GM23338 (cell line): ENCODE results near the gene LPCAT3. TPM values are rescaled to one million over a fixed set of nuclear protein-coding genes. Genes with fewer than 3 reads are reported as not detected.

Experiments
- ATAC-seq: fragments of 200-7000 bp; cut with Tn5 transposase; 3 replicates; pipeline ENCODE4 v1.9.1; 2020
- DNase-seq: peaks from one replicate; pipeline ENCODE4 v3.0.0-alpha.2; 2015; ENCODE audit warnings: low spot score
- H2AFZ ChIP-seq: fragments of 200-600 bp; sonication (generic); 2 replicates; pipeline ENCODE4 v1.8.0; 2016; ENCODE audit warnings: antibody characterized with exemption, mild to moderate bottlenecking, moderate library complexity
- H3F3A ChIP-seq: fragments of 200-600 bp; sonication (generic); replicated peaks from 2 replicates; pipeline ENCODE4 v1.8.0; 2017; ENCODE audit warnings: antibody characterized with exemption, mixed run types, low read depth
- H3K27ac ChIP-seq: fragments of 200-600 bp; sonication (generic); 2 replicates; pipeline ENCODE4 v1.6.1; 2016; ENCODE audit warnings: low read depth
- H3K27me3 ChIP-seq: fragments of 200-600 bp; sonication (generic); 2 replicates; pipeline ENCODE4 v1.8.0; 2016; ENCODE audit warnings: mild to moderate bottlenecking, mixed run types, moderate library complexity; ENCODE audit not compliant: insufficient read depth
- H3K36me3 ChIP-seq: fragments of 200-600 bp; sonication (generic); 2 replicates; pipeline ENCODE4 v1.8.0; 2016; ENCODE audit warnings: mild to moderate bottlenecking; ENCODE audit not compliant: insufficient read depth
- H3K4me1 ChIP-seq: fragments of 200-600 bp; sonication (generic); 2 replicates; pipeline ENCODE4 v1.8.0; 2016; ENCODE audit warnings: mild to moderate bottlenecking, moderate library complexity; ENCODE audit not compliant: insufficient read depth
- H3K4me2 ChIP-seq: fragments of 200-600 bp; sonication (generic); 2 replicates; pipeline ENCODE4 v1.7.1; 2017; ENCODE audit warnings: mixed run types
- H3K4me3 ChIP-seq: fragments of 200-600 bp; sonication (generic); 2 replicates; pipeline ENCODE4 v1.6.1; 2016; ENCODE audit warnings: mixed run types
- H3K79me2 ChIP-seq: fragments of 200-600 bp; sonication (generic); replicated peaks from 2 replicates; pipeline ENCODE4 v1.8.0; 2017; ENCODE audit warnings: mild to moderate bottlenecking; ENCODE audit not compliant: insufficient read depth
- H3K9me2 ChIP-seq: fragments of 200-600 bp; sonication (generic); 2 replicates; pipeline ENCODE4 v1.8.0; 2017; ENCODE audit not compliant: insufficient read depth
- H4K20me1 ChIP-seq: fragments of 200-600 bp; sonication (generic); replicated peaks from 2 replicates; pipeline ENCODE4 v1.8.0; 2017; ENCODE audit warnings: mild to moderate bottlenecking; ENCODE audit not compliant: insufficient read depth
- H3K27ac Mint-ChIP-seq: 2 replicates; pipeline ENCODE4 v1.8.0; 2020; ENCODE audit warnings: inconsistent platforms, mild to moderate bottlenecking, moderate library complexity, mixed read lengths
- H3K27me3 Mint-ChIP-seq: 3 replicates; pipeline ENCODE4 v1.8.0; 2022; ENCODE audit warnings: low read depth, mild to moderate bottlenecking, moderate library complexity, mixed read lengths, inconsistent platforms; ENCODE audit not compliant: insufficient read depth, poor library complexity
- H3K36me3 Mint-ChIP-seq: 3 replicates; pipeline ENCODE4 v1.8.0; 2021; ENCODE audit warnings: low read depth, mild to moderate bottlenecking, inconsistent platforms, moderate library complexity, mixed read lengths
- H3K4me1 Mint-ChIP-seq: 3 replicates; pipeline ENCODE4 v1.8.0; 2020; ENCODE audit warnings: mild to moderate bottlenecking, inconsistent platforms, mixed read lengths
- H3K4me3 Mint-ChIP-seq: 3 replicates; pipeline ENCODE4 v1.8.0; 2021; ENCODE audit warnings: moderate library complexity, mild to moderate bottlenecking, inconsistent platforms, mixed read lengths
- H3K9me3 Mint-ChIP-seq: 3 replicates; pipeline ENCODE4 v1.8.0; 2020; ENCODE audit warnings: moderate library complexity, mild to moderate bottlenecking, inconsistent platforms, mixed read lengths
- CREB1 ChIP-seq: fragments of 250-450 bp; sonication (Bioruptor Pico); IDR thresholded peaks from 2 replicates; pipeline ENCODE4 v1.5.0; 2020; ENCODE audit warnings: low read depth, mild to moderate bottlenecking, moderate library complexity
- ETS1 ChIP-seq: IDR thresholded peaks from 2 replicates; pipeline ENCODE4 v1.6.1; 2016; ENCODE audit warnings: antibody characterized with exemption
- EZH2 ChIP-seq: fragments of 200-600 bp; sonication (generic); IDR thresholded peaks from one replicate; pipeline ENCODE4 v1.8.0; 2017; ENCODE audit warnings: antibody characterized with exemption, mild to moderate bottlenecking, low read depth; ENCODE audit not compliant: unreplicated experiment
- EZH2phosphoT487 ChIP-seq: fragments of 200-600 bp; sonication (generic); IDR thresholded peaks from one replicate; pipeline ENCODE4 v1.8.1; 2018; ENCODE audit warnings: antibody characterized with exemption; ENCODE audit not compliant: unreplicated experiment
- JUNB ChIP-seq: IDR thresholded peaks from one replicate; pipeline ENCODE4 v1.6.1; 2016; ENCODE audit warnings: antibody characterized with exemption; ENCODE audit not compliant: unreplicated experiment
- NANOG ChIP-seq: IDR thresholded peaks from 2 replicates; pipeline ENCODE4 v1.6.1; 2016; ENCODE audit warnings: antibody characterized with exemption, borderline replicate concordance
- POLR2AphosphoS5 ChIP-seq: IDR thresholded peaks from 2 replicates; pipeline ENCODE4 v1.6.1; 2016; ENCODE audit warnings: antibody characterized with exemption, low read depth
- STAT1 ChIP-seq: IDR thresholded peaks from one replicate; pipeline ENCODE4 v1.6.1; 2016; ENCODE audit warnings: antibody characterized with exemption; ENCODE audit not compliant: unreplicated experiment
- ZNF114 ChIP-seq: fragments of 250-450 bp; sonication (Bioruptor Pico); IDR thresholded peaks from 2 replicates; pipeline ENCODE4 v1.5.0; 2020; ENCODE audit warnings: mild to moderate bottlenecking, moderate library complexity
- ZNF331 ChIP-seq: fragments of 250-450 bp; sonication (Bioruptor Pico); IDR thresholded peaks from 2 replicates; pipeline ENCODE4 v1.5.0; 2020; ENCODE audit warnings: low read depth, mild to moderate bottlenecking, moderate library complexity
- ZNF462 ChIP-seq: fragments of 250-450 bp; sonication (Bioruptor Pico); IDR thresholded peaks from 2 replicates; pipeline ENCODE4 v1.5.0; 2020; ENCODE audit warnings: mild to moderate bottlenecking, moderate library complexity
- polyA plus RNA-seq: library from polyadenylated mRNA; unstranded; fragments of >200 nt; fragmentation: Nextera tagmentation; extraction: Ambion mirVana; gene quantifications from 2 replicates; pipeline ENCODE4 v1.2.1, GENCODE V29; 2016
- total RNA-seq: library from RNA; depleted of rRNA; stranded (reverse); fragments of >200 nt; shearing (Covaris generic); gene quantifications from 2 replicates; pipeline ENCODE4 v1.2.3, GENCODE V29; 2014
- TF ChIP-seq, protein P1 (sequence below): IDR thresholded peaks from one replicate; pipeline ENCODE4 v1.6.1; 2018; ENCODE audit warnings: antibody characterized with exemption; ENCODE audit not compliant: unreplicated experiment
- TF ChIP-seq, protein P2 (sequence below), 2 experiments: fragments of 200-600 bp in 1 of 2; sonication (generic) in 1 of 2; conservative IDR thresholded peaks; 2 replicates each; pipeline versions ENCODE4 v1.5.1 to v1.6.1; 2016 to 2017; ENCODE audit warnings: antibody characterized with exemption in 2 of 2, low read depth in 2 of 2, mild to moderate bottlenecking in 2 of 2, moderate library complexity in 1 of 2

The LPCAT3 gene
- total and polyA plus RNA-seq, 2 experiments from 2014 or later, result 21.4 to 51.5 TPM

DNA sequence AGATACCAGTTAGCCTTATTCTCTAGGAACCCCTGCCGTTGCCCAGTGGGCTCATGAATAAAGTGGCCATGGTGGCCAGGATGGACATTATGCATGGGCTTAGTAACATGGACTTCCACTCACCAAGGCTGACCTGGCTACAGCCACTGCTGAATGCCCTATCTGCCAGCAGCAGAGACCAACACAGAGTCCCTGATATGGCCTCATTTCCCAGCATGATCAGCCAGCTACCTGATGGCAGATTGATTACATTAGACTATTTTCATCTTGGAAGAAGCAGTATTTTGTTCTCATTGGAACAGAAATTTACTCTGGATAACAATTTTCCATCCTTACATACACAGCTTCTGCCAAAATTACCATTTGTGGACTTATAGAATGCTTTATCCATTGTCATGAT lies 16.2 kb upstream of the LPCAT3 start:
- H3K36me3 Mint-ChIP-seq, result no peaks in the 10 kb centered on the region; the same call in 2 of the 3 replicates
- H2AFZ ChIP-seq, result no peak overlapping the region
- H3K4me3 ChIP-seq, result no peak overlapping the region
- no peaks in the 10 kb centered on the region for H3F3A ChIP-seq
- no peaks in the 10 kb centered on the region for H3K36me3 ChIP-seq
- ATAC-seq, result no peak
- H3K9me2 ChIP-seq, result peaks cover 7% of the 10 kb centered on the region
- H3K27me3 ChIP-seq, result no peaks in the 10 kb centered on the region
- no peak overlapping the region for H3K27ac ChIP-seq
- H3K4me2 ChIP-seq, result no peak overlapping the region
- TF ChIP-seq CREB1 (CRISPR knock-in tag) (no peak), ETS1 (no peak), NANOG (no peak), ZNF114 (CRISPR knock-in tag) (no peak), ZNF331 (CRISPR knock-in tag) (no peak), ZNF462 (CRISPR knock-in tag) (no peak), EZH2phosphoT487 (no peak), POLR2AphosphoS5 (no peak), STAT1 (no peak), JUNB (no peak), EZH2 (no peak)
- TF ChIP-seq, protein P1, sequence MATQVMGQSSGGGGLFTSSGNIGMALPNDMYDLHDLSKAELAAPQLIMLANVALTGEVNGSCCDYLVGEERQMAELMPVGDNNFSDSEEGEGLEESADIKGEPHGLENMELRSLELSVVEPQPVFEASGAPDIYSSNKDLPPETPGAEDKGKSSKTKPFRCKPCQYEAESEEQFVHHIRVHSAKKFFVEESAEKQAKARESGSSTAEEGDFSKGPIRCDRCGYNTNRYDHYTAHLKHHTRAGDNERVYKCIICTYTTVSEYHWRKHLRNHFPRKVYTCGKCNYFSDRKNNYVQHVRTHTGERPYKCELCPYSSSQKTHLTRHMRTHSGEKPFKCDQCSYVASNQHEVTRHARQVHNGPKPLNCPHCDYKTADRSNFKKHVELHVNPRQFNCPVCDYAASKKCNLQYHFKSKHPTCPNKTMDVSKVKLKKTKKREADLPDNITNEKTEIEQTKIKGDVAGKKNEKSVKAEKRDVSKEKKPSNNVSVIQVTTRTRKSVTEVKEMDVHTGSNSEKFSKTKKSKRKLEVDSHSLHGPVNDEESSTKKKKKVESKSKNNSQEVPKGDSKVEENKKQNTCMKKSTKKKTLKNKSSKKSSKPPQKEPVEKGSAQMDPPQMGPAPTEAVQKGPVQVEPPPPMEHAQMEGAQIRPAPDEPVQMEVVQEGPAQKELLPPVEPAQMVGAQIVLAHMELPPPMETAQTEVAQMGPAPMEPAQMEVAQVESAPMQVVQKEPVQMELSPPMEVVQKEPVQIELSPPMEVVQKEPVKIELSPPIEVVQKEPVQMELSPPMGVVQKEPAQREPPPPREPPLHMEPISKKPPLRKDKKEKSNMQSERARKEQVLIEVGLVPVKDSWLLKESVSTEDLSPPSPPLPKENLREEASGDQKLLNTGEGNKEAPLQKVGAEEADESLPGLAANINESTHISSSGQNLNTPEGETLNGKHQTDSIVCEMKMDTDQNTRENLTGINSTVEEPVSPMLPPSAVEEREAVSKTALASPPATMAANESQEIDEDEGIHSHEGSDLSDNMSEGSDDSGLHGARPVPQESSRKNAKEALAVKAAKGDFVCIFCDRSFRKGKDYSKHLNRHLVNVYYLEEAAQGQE, result no peak
- TF ChIP-seq, protein P2, sequence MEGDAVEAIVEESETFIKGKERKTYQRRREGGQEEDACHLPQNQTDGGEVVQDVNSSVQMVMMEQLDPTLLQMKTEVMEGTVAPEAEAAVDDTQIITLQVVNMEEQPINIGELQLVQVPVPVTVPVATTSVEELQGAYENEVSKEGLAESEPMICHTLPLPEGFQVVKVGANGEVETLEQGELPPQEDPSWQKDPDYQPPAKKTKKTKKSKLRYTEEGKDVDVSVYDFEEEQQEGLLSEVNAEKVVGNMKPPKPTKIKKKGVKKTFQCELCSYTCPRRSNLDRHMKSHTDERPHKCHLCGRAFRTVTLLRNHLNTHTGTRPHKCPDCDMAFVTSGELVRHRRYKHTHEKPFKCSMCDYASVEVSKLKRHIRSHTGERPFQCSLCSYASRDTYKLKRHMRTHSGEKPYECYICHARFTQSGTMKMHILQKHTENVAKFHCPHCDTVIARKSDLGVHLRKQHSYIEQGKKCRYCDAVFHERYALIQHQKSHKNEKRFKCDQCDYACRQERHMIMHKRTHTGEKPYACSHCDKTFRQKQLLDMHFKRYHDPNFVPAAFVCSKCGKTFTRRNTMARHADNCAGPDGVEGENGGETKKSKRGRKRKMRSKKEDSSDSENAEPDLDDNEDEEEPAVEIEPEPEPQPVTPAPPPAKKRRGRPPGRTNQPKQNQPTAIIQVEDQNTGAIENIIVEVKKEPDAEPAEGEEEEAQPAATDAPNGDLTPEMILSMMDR (conservative IDR thresholded peaks at IDR 0.05; ENCODE audit: low read depth in 2 of 2), result no peak
- H3K27me3 Mint-ChIP-seq, result peaks cover 1% of the 10 kb centered on the region
- H3K4me3 Mint-ChIP-seq, result no peak overlapping the region
- H3K27ac Mint-ChIP-seq, result no peak overlapping the region
- DNase-seq, result no peak
- no peaks in the 10 kb centered on the region for H4K20me1 ChIP-seq
- H3K9me3 Mint-ChIP-seq, result peaks cover 5% of the 10 kb centered on the region; the same call in 2 of the 3 replicates
- H3K79me2 ChIP-seq, result no peaks in the 10 kb centered on the region
- peaks cover 9% of the 10 kb centered on the region for H3K4me1 ChIP-seq
- H3K4me1 Mint-ChIP-seq, result peaks cover 18% of the 10 kb centered on the region
